LNCaP clone FGC (cell line): Measurements from ENCODE around the gene ADGRG3.

Experiments
- DNase-seq: peaks from one replicate; pipeline ENCODE4 v3.0.0-alpha.2; 2011; ENCODE audit warnings: low read depth
- H3K4me3 ChIP-seq: 2 replicates; pipeline ENCODE4 v1.5.1; 2011; ENCODE audit warnings: mild to moderate bottlenecking, low read depth, low read length, control low read depth
- TF ChIP-seq, protein P1 (sequence below): IDR thresholded peaks from 2 replicates; pipeline ENCODE4 v1.5.1; 2012; ENCODE audit warnings: mild to moderate bottlenecking; ENCODE audit not compliant: control insufficient read depth, insufficient read depth; ENCODE audit errors: extremely low read depth

Gene ADGRG3

DNA sequence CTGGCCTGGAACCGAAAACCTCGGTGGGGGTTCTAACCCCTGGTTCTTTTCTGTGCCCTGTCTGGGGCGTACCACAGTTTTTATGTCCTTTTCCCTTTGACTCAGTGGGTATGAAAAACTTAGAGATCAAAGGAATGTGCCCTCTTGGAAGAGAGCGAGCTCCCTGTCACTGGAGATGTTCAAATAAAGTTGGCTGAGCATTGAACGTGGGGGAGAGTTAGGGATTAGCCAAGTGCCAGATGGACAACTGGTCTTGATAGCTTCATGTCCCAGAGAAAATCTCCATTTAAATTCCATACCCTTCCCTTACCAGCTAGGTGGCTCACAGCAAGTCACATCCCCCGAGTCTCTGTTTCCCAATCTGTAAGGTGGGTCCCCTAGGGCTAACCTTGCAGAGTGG lies 30.1 kb upstream of the ADGRG3 start:
- H3K4me3 ChIP-seq, result no peak overlapping the region
- DNase-seq, result no peak
- TF ChIP-seq, protein P1, sequence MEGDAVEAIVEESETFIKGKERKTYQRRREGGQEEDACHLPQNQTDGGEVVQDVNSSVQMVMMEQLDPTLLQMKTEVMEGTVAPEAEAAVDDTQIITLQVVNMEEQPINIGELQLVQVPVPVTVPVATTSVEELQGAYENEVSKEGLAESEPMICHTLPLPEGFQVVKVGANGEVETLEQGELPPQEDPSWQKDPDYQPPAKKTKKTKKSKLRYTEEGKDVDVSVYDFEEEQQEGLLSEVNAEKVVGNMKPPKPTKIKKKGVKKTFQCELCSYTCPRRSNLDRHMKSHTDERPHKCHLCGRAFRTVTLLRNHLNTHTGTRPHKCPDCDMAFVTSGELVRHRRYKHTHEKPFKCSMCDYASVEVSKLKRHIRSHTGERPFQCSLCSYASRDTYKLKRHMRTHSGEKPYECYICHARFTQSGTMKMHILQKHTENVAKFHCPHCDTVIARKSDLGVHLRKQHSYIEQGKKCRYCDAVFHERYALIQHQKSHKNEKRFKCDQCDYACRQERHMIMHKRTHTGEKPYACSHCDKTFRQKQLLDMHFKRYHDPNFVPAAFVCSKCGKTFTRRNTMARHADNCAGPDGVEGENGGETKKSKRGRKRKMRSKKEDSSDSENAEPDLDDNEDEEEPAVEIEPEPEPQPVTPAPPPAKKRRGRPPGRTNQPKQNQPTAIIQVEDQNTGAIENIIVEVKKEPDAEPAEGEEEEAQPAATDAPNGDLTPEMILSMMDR, result no peak

DNA sequence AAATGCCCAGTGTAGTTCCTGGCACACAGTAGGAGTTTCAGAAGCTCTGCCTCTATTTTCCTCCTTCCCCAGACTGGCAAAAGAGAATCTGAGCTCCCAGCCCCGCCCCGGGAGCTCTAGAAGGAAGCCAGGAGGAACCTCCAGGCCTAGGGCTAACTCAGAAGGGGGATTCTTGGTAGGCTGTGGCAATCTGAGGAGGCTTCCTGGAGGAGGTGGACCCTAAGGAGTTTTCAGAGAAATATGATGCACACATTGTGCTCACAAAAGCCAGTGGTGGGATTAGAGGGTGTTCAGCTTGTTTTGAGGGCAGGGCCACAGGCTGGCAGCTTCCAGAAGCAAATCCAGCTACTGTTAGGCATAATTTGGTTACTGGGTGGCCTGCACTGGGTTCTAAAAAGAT lies 29.7 kb upstream of the ADGRG3 start:
- TF ChIP-seq, protein P1, result no peak
- no peak for DNase-seq
- H3K4me3 ChIP-seq, result no peak overlapping the region

DNA sequence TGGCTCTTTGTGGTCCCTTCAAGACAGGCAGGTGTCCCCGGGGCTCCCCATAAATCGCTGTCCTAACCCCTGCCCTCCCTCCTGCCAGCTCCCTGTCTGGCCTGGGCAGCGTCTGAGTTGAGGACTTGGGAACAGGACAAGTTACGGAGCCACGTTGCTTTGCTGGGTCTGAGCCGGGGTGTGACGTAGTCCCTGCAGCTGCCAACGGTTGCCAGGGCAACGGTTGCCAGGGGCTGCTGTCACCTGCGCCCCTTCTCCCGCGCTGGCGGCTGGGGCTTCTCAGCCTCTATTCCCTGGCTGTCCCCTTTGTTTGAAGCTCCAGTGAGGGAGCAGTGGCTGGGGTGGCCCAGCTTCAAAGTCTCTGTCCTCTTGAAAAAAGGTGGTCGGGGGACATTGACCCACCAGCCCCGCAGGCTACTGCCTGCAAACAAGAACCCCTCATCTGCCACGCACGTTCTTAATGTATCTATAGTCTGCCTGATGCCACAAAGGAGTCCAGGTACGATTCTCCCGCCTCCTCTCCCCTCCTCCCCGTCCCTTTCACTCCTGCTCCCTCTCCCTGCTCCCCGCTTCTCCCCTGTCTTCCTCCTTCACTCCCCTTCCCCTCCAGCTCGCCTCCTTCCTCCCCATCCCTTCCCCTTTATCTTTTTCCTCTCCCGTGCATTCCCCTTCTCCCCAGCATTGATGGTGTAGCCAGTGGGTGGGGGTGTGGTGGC lies 28.8 kb upstream of the ADGRG3 start:
- TF ChIP-seq, protein P1, result no peak
- H3K4me3 ChIP-seq, result no peak overlapping the region
- DNase-seq, result no peak

DNA sequence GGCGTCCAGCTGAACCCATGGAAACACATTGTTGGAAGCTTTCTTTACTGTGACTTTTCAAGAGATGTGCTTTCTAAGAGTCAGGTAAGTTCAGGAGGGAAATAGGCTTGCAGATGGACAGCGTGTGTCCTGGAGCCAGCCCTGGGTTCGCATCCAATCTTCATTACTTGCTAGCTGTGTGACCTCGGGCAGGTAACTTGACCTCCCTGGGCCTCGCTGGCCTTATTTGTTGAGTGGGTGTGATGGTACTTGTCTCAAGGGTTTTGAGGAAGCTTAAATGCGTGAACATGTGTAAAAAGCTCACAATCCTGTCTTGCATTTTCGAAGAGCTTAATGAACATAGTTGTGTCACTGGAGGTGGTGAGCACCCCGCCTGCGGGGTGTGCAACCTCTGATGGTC lies 27.9 kb upstream of the ADGRG3 start:
- TF ChIP-seq, protein P1, result no peak
- DNase-seq, result no peak
- no peak overlapping the region for H3K4me3 ChIP-seq

DNA sequence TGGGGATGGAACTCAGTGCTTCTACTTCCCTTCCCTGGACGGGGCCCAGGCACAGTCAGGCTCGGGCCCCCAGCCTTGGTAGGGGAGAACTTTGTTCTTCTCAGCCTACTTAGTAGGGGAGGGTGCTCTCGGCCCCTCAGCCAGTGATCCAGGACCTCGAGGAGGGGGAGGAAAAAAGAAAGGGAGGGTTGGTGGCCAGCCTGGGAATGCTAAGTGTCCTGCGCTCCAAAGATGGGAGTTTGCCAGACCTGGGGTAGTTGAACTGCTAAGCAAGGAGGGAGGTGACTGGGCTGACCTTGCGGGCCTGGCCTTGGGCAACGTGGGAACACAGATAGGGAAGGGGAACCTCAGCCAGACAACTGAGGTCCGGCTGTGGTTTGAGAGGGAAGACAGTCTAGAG lies 27.5 kb upstream of the ADGRG3 start:
- TF ChIP-seq, protein P1, result no peak
- DNase-seq, result no peak
- H3K4me3 ChIP-seq, result no peak overlapping the region

DNA sequence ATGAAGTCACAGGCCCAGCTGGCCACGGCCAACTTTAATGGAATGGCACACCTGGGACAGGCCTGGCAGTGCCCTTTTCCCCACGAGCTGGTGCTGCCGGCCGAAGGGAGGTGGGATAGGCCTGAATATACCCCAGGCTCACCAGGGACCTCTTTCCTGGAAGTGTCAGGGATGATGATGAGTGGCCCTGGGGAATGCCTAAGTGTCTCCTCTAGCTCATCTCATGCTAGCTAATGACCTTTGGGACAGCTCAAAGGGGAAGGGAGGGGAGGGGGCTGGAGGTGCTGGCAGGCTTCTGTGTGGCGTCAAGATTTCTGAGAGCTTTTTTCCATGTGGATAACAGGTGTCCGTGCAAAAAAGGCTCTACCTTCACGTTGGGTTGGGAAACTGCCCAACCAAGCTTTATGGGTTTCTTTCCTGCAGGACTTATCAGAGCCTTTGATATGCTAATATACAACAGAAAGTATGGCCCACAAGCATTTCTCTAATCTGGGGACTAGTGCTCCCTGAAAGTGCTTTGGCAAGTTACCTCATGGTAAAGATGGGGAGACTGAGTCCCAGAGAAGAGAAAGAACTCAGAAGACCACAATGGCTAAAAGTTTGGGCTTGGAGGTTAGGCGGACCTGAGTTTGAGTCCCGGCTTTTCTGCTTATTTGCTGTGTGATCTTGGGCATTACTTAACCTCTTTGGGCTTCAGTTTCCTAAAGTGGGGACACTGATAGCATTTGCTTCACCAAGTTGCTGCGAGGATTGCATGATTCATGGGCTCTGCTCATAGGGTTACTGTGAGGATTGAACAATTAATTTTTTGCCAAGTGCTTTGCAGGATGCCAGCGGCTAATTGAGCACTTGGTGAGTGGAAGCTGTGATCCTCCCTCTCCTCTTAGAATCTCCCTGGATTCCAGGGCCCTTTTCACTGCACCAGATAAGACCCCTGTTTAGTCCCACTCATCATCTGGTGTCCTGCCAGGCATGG lies 25.7 kb upstream of the ADGRG3 start:
- TF ChIP-seq, protein P1, result no peak
- DNase-seq, result no peak
- no peak overlapping the region for H3K4me3 ChIP-seq
